GM12891 (cell line): ENCODE results near the gene ABHD1.

Source experiments
- POLR2A ChIP-seq: IDR thresholded peaks from 2 replicates; pipeline ENCODE4 v1.6.1; 2011; ENCODE audit warnings: low read depth, low read length, control low read depth
- POLR2AphosphoS5 ChIP-seq: IDR thresholded peaks from 2 replicates; pipeline ENCODE4 v1.6.1; 2011; ENCODE audit warnings: low read depth, low read length, control low read depth

GRCh38 chr2:27139310-27139709 is 15.7 kb downstream of the ABHD1 start, which contains the start of gene PRR30:
- TF ChIP-seq POLR2AphosphoS5 (no peak), POLR2A (no peak)
